WERI-Rb-1 (cell line): ENCODE data around the gene HS1BP3.

Experiments
- DNase-seq: peaks from one replicate; pipeline ENCODE4 v3.0.0-alpha.2; 2020
- H3K27ac ChIP-seq: fragments of 250-450 bp; sonication (Bioruptor Pico); 2 replicates; pipeline ENCODE4 v1.5.1; 2020; ENCODE audit warnings: mild to moderate bottlenecking, moderate library complexity
- H3K27me3 ChIP-seq: fragments of 250-450 bp; sonication (Bioruptor Pico); 2 replicates; pipeline ENCODE4 v1.5.1; 2021; ENCODE audit warnings: mild to moderate bottlenecking, low read depth, moderate library complexity; ENCODE audit not compliant: insufficient read depth, severe bottlenecking
- H3K36me3 ChIP-seq: fragments of 250-450 bp; sonication (Bioruptor Pico); 2 replicates; pipeline ENCODE4 v1.5.1; 2020; ENCODE audit warnings: mild to moderate bottlenecking, moderate library complexity
- H3K4me3 ChIP-seq: 2 replicates; pipeline ENCODE4 v1.5.1; 2011; ENCODE audit warnings: low read depth, mild to moderate bottlenecking, control low read depth, low read length
- H3K9me3 ChIP-seq: fragments of 250-450 bp; sonication (Bioruptor Pico); 2 replicates; pipeline ENCODE4 v1.5.1; 2021; ENCODE audit warnings: mild to moderate bottlenecking, moderate library complexity; ENCODE audit not compliant: severe bottlenecking
- TF ChIP-seq, protein P1 (sequence below): IDR thresholded peaks from 2 replicates; pipeline ENCODE4 v1.5.1; 2011; ENCODE audit warnings: low read depth, mild to moderate bottlenecking, control low read depth, inconsistent platforms, low read length

The HS1BP3 gene

DNA sequence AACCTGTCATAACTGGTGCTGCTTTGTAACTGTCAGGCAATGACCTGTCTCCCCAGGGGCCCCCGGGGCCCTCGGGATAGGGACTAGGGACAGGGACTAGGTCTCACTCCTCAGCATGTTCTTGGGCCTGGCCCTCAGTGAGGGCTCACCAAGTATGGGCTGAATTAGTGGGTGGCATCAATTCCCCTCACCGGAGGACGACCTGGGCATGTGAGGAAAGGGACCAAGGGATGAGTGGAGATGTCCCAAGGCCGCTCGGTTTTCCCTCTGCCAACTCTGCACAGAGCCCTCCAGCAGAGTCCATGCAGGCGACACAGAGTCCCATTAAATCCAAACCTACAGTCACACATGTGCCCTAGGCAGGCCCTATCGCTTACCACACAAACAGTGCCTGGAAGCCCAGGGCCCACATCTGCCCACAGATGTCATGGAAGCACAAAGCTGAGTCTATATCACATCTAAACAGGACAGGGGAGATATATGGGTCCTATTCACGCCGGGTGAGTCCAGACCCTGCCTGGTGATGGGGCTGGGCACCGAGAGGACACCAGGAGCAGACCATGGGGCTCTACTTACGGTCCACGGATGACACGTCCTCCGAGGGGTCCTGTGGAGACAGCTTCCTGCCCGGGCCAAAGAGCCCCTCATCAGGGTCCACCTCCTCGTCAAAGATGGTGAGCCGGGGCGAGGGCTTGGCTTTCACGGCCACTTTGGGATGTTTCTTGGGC is 26.6 kb downstream of the HS1BP3 start:
- no peak for DNase-seq
- H3K27me3 ChIP-seq, result no peaks in the 10 kb centered on the region
- no peaks in the 10 kb centered on the region for H3K9me3 ChIP-seq
- TF ChIP-seq, protein P1, sequence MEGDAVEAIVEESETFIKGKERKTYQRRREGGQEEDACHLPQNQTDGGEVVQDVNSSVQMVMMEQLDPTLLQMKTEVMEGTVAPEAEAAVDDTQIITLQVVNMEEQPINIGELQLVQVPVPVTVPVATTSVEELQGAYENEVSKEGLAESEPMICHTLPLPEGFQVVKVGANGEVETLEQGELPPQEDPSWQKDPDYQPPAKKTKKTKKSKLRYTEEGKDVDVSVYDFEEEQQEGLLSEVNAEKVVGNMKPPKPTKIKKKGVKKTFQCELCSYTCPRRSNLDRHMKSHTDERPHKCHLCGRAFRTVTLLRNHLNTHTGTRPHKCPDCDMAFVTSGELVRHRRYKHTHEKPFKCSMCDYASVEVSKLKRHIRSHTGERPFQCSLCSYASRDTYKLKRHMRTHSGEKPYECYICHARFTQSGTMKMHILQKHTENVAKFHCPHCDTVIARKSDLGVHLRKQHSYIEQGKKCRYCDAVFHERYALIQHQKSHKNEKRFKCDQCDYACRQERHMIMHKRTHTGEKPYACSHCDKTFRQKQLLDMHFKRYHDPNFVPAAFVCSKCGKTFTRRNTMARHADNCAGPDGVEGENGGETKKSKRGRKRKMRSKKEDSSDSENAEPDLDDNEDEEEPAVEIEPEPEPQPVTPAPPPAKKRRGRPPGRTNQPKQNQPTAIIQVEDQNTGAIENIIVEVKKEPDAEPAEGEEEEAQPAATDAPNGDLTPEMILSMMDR, result no peak
- no peak overlapping the region; the same call in 1 of the 2 replicates for H3K27ac ChIP-seq
- H3K4me3 ChIP-seq, result no peak overlapping the region
- no peaks in the 10 kb centered on the region for H3K36me3 ChIP-seq

DNA sequence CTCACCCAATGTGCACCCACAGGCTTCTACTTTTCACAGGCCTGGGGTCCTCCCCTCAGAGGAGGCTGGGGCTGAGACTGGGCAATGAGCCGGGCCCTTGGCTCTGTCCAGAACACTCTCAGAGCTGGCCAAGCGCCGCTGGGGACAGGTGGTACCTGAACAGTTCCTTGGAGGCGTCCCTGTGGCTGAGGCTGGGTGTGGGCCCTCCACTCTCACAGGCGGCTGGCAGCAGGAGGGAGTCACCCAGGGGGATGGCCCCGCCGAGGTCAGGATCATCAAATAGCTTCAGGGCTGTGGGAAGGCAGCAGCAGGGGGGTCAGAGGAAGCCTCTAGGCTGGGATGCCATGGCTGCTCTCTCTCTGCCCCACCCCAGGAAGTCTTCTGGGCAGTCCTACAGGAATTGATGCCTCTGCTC is 27.1 kb downstream of the HS1BP3 start:
- Histone ChIP-seq H3K27ac (peak overlapping the region; percentile 74), H3K36me3 (no peaks in the 10 kb centered on the region), H3K4me3 (no peak overlapping the region), H3K27me3 (no peaks in the 10 kb centered on the region), H3K9me3 (no peaks in the 10 kb centered on the region)
- TF ChIP-seq, protein P1, result no peak
- peak; percentile 35 for DNase-seq

DNA sequence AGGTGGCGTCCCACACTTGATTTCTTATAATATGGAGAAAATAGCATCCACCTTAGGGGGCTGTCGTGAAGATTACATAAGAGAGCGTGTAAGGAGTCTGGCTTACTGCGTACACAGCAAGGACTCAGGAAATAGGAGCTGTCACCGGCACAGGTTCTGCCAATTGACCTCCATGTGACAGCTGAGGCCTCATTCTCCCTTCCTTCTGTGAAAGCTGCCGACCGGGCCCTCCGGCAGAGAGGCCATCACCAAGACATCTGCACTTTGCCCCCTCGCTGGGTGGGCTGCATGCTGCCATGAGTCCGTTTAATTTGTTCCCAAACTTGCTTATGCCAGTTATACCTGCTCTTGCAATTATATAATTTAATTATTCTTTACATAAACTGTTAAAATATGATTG is 27.7 kb downstream of the HS1BP3 start:
- TF ChIP-seq, protein P1, result no peak
- DNase-seq, result peak; percentile 16
- Histone ChIP-seq H3K9me3 (no peaks in the 10 kb centered on the region), H3K27me3 (no peaks in the 10 kb centered on the region), H3K36me3 (no peaks in the 10 kb centered on the region), H3K27ac (peak overlapping the region; percentile 74), H3K4me3 (no peak overlapping the region)

DNA sequence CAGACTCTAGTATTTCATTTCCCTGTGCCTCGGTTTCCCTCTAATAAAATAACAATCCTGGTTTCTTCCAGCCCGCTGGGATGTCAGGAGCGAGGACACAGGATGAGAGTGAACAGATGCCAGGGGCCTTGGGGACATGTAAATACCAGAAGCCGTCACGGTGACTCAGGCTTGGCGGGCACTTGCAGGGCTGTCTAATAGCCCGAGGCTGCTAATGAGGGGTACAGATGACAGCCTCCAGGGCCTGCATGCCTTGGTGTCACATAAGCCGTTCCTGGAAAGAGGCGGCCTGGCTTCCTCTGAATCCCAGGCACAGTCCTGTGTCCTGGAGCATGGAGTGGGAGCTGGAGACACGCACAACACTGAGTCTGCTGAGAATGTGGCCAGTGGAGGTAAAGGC is 28.2 kb downstream of the HS1BP3 start:
- Histone ChIP-seq H3K27me3 (no peaks in the 10 kb centered on the region), H3K36me3 (no peaks in the 10 kb centered on the region), H3K27ac (peak overlapping the region; percentile 74), H3K4me3 (no peak overlapping the region), H3K9me3 (no peaks in the 10 kb centered on the region)
- DNase-seq, result peak; percentile 92
- TF ChIP-seq, protein P1, result no peak

DNA sequence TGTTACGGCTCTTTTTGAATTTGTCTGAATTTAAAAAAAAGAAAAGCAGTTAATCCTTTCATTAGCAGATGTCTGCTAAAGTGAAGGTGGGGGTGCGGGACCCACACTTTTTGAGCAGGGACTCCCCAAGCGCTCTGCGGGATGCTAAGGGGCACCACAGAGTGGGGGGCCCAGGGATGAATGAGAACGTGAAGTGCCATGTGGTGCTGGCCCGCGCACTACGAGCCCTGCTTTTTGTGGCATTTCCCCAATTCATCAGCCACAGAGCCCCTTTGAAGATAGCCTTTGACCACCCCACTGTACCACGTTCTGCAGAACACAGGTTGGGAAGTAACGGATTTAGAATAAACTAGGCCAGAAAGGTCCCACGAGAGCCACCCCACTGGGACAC is 28.6 kb downstream of the HS1BP3 start:
- Histone ChIP-seq H3K9me3 (no peaks in the 10 kb centered on the region), H3K27ac (peak overlapping the region; percentile 74), H3K4me3 (no peak overlapping the region), H3K36me3 (no peaks in the 10 kb centered on the region), H3K27me3 (no peaks in the 10 kb centered on the region)
- TF ChIP-seq, protein P1, result no peak
- DNase-seq, result peak; percentile 14
